GM18951 (cell line): ENCODE data around the gene PCDHA11.
"Not testable (repeated sequence)": the region's sequence is repeated elsewhere in the genome, so short reads cannot be mapped to it uniquely, and the experiment has no call there.

Experiments used
- POLR2A ChIP-seq: IDR thresholded peaks from 4 replicates; pipeline ENCODE4 v1.6.1; 2011; ENCODE audit warnings: mild to moderate bottlenecking; ENCODE audit not compliant: insufficient read length, insufficient read depth; ENCODE audit errors: extremely low read depth
- in situ Hi-C: fragments of 300-500 bp; cut with MboI; formaldehyde crosslinking; loops from one replicate; pipeline ENCODE4 v1.12.0; 2022; ENCODE audit warnings: low sequenced_read_pairs, mixed read lengths, inconsistent platforms; ENCODE audit not compliant: unreplicated experiment

PCDHA11 gene

DNA sequence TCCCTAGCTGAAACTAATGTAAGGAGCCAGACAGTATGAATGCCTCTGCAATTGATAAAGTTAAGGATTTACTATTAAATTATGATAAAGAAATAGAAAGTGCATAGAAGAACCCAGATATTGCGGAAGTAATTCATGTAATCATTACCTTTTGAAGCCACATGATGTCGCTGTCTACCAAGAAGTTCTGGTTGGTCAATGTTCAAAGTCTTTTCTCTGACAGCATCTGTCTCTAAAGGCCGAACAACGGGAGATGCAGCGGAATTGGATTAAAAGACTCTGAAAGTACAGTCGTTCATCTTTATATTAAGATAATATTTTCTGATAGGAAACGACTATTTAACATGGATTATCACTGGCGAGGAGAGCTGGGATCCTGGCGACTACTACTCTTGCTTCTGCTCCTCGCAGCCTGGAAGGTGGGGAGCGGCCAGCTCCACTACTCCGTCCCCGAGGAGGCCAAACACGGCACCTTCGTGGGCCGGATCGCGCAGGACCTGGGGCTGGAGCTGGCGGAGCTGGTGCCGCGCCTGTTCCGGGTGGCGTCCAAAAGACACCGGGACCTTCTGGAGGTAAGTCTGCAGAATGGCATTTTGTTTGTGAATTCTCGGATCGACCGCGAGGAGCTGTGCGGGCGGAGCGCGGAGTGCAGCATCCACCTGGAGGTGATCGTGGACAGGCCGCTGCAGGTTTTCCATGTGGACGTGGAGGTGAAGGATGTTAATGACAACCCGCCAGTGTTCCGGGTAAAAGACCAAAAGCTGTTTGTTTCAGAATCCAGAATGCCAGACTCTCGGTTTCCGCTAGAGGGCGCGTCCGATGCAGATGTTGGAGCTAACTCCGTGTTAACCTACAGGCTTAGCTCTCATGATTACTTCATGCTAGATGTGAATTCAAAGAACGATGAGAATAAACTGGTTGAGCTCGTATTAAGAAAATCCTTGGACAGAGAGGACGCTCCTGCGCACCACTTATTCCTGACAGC is 27.5 kb upstream of the PCDHA11 start, which contains the start of gene PCDHA8:
TSS of gene PCDHA8 (plus strand) at position 210 of the 985 bp plus-strand sequence. CDS start at position 345, 135 bp downstream.
- TF ChIP-seq POLR2A: no peak
- in situ Hi-C loops: no loop called here

DNA sequence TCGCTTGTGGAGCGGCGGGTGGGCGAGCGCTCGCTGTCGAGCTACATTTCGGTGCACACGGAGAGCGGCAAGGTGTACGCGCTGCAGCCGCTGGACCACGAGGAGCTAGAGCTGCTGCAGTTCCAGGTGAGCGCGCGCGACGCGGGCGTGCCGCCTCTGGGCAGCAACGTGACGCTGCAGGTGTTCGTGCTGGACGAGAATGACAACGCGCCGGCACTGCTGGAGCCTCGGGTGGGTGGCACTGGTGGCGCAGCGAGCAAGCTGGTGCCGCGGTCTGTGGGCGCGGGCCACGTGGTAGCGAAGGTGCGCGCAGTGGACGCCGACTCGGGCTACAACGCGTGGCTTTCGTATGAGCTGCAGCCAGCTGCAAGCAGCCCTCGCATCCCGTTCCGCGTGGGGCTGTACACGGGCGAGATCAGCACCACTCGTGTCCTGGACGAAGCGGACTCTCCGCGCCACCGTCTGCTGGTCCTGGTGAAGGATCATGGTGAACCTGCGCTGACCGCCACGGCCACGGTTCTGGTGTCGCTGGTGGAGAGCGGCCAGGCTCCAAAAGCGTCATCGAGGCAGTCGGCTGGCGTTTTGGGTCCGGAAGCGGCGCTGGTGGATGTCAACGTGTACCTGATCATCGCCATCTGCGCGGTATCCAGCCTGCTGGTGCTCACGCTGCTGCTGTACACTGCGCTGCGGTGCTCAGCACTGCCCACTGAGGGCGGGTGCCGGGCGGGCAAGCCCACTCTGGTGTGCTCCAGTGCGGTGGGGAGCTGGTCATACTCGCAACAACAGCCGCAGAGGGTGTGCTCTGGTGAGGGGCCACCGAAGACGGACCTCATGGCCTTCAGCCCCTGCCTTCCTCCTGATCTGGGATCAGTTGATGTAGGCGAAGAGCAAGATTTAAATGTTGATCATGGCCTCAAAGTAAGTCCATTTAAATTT is 25.7 kb upstream of the PCDHA11 start:
- no peak for TF ChIP-seq POLR2A
- in situ Hi-C loops: no loop called here

DNA sequence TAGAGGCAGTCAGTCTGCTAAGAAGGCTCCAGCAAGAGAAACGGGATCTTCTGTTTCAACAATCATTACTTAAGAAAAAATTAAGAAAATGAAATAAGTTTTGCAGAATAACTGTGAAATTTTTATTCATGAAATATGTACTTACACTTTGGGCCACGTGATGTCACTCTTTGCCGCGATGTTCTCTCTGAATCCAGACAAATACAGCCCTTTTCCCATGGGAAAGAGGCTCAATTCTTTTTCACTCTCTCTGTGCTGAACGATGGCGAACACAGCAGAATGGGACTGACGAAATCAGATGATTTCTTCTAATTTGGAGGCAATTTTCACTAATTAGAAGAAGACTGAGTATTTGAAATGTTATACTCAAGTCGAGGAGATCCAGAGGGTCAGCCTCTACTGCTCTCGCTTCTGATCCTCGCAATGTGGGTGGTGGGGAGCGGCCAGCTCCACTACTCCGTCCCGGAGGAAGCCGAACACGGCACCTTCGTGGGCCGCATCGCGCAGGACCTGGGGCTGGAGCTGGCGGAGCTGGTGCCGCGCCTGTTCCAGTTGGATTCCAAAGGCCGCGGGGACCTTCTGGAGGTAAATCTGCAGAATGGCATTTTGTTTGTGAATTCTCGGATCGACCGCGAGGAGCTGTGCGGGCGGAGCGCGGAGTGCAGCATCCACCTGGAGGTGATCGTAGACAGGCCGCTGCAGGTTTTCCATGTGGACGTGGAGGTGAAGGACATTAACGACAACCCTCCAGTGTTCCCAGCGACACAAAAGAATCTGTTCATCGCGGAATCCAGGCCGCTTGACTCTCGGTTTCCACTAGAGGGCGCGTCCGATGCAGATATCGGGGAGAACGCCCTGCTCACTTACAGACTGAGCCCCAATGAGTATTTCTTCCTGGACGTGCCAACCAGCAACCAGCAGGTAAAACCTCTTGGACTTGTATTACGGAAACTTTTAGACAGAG is 20.3 kb upstream of the PCDHA11 start, which contains the start of gene PCDHA9:
TSS of gene PCDHA9 (plus strand) at position 244 of the 964 bp plus-strand sequence. CDS start at position 358, 114 bp downstream.
- in situ Hi-C loops: not testable (repeated sequence)

DNA sequence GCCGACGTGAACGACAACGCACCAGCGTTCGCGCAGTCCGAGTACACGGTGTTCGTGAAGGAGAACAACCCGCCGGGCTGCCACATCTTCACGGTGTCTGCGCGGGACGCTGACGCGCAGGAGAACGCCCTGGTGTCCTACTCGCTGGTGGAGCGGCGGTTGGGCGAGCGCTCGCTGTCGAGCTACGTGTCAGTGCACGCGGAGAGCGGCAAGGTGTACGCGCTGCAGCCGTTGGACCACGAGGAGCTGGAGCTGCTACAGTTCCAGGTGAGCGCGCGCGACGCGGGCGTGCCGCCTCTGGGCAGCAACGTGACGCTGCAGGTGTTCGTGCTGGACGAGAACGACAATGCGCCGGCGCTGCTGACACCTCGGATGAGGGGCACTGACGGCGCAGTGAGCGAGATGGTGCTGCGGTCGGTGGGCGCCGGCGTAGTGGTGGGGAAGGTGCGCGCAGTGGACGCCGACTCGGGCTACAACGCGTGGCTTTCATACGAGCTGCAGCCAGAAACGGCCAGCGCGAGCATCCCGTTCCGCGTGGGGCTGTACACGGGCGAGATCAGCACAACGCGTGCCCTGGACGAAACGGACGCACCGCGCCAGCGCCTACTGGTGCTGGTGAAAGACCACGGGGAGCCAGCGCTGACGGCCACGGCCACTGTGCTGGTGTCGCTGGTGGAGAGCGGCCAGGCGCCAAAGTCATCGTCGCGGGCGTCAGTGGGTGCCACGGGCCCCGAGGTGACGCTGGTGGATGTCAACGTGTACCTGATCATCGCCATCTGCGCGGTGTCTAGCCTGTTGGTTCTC is 18.7 kb upstream of the PCDHA11 start:
- in situ Hi-C loops: not testable (repeated sequence)

DNA sequence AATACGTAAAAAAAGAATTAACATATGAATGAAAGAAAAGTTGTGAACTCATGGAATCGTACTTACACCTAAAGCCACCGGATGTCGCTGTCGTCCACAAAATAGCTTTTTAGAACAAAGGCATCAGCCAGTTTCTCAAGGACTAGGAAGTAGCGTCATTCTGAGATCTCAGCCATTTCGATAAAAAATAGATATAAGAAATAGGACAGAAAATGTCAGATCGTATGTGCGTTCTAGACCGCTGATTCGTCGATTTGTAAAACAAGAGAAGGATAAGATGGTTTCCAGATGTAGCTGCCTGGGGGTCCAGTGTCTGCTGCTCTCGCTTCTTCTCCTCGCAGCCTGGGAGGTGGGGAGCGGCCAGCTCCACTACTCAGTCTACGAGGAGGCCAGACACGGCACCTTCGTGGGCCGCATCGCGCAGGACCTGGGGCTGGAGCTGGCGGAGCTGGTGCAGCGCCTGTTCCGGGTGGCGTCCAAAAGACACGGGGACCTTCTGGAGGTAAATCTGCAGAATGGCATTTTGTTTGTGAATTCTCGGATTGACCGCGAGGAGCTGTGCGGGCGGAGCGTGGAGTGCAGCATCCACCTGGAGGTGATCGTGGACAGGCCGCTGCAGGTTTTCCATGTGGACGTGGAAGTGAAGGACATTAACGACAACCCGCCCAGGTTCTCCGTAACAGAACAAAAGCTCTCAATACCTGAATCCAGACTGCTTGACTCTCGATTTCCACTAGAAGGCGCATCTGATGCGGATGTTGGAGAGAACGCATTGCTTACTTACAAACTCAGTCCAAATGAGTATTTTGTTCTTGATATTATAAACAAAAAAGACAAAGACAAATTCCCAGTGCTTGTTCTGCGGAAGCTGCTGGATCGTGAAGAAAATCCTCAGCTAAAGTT is 12.7 kb upstream of the PCDHA11 start, which contains the start of gene PCDHA10:
TSS of gene PCDHA10 (plus strand) at position 126 of the 903 bp plus-strand sequence. CDS start at position 278, 152 bp downstream.
- TF ChIP-seq POLR2A: no peak
- in situ Hi-C loops: no loop called here

DNA sequence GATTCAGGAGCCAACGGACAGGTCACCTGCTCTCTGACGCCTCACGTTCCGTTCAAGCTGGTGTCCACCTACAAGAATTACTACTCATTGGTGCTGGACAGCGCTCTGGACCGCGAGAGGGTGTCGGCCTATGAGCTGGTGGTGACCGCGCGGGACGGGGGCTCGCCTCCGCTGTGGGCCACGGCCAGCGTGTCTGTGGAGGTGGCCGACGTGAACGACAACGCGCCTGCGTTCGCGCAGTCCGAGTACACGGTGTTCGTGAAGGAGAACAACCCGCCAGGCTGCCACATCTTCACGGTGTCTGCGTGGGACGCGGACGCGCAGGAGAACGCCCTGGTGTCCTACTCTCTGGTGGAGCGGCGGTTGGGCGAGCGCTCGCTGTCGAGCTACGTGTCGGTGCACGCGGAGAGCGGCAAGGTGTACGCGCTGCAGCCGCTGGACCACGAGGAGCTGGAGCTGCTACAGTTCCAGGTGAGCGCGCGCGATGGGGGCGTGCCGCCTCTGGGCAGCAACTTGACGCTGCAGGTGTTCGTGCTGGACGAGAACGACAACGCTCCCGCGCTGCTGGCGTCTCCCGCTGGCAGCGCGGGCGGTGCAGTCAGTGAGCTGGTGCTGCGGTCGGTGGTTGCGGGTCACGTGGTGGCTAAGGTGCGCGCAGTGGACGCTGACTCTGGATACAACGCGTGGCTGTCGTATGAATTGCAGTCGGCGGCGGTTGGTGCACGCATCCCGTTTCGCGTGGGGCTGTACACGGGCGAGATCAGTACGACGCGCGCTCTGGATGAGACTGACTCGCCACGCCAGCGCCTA is 11.4 kb upstream of the PCDHA11 start:
- in situ Hi-C loops: no loop called here
- TF ChIP-seq POLR2A: no peak

DNA sequence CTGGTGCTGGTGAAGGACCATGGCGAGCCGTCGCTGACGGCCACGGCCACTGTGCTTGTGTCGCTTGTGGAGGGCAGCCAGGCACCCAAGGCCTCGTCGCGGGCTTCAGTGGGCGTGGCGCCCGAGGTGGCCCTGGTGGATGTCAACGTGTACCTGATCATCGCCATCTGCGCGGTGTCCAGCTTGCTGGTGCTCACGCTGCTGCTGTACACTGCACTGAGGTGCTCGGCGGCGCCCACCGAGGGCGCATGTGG is 10.8 kb upstream of the PCDHA11 start:
- in situ Hi-C loops: no loop called here
- TF ChIP-seq POLR2A: no peak

DNA sequence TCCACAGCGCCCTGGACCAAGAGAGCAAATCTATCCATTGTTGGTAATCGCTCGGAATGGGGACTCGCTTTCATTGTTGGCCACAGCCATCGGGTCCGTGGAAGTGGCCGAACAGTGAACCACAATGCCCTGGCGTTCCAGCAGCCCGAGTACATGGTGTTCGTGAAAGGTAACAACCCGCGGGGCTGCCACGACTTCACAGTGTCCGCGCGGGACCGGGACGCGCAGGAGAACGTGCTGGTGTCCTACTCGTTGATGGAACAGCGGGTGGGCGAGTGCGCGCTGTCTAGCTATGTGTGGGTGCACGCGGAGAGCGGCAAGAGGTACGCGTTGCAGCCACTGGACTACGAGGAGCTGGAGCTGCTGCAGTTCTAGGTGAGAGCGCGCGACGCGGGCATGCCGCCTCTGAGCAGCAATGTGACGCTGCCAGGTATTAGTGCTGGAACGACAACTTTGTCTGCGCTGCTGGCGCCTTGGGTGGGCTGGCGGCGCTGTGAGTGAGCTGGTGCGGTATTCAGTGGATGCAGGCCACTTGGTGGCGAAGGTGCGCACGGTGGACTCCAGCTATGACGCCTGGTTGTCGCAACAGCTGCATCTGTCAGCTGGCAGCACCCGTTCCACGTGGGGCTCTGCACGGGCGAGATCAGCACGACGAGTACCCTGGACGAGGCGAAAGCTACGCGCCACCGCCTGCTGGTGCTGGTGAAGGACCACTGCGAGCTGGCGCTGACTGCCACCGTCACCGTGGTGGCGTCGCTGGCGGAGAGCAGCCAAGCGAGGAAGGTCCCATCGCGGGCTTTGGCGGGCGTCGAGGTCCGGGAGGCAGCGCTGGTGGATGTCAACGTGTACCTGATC is 6.1 kb upstream of the PCDHA11 start:
- in situ Hi-C loops: no loop called here
- no peak for TF ChIP-seq POLR2A

DNA sequence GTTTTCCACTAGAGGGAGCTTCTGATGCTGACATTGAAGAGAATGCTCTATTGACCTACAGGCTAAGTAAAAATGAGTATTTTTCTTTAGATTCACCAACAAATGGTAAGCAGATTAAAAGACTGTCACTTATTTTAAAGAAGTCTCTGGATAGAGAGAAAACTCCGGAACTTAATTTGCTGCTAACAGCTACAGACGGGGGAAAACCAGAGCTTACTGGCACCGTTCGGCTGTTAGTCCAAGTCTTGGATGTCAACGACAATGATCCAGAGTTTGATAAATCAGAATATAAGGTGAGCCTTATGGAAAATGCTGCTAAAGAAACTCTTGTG is 764 bp downstream of the PCDHA11 start:
- in situ Hi-C loops: no loop called here
- TF ChIP-seq POLR2A: no peak
